WERI-Rb-1 (cell line): ENCODE results near the gene PCDHGA4.
"Not testable (repeated sequence)": the region's sequence is repeated elsewhere in the genome, so short reads cannot be mapped to it uniquely, and the experiment has no call there.

Source experiments
- DNase-seq: peaks from one replicate; pipeline ENCODE4 v3.0.0-alpha.2; 2020
- H3K27ac ChIP-seq: fragments of 250-450 bp; sonication (Bioruptor Pico); 2 replicates; pipeline ENCODE4 v1.5.1; 2020; ENCODE audit warnings: mild to moderate bottlenecking, moderate library complexity
- H3K27me3 ChIP-seq: fragments of 250-450 bp; sonication (Bioruptor Pico); 2 replicates; pipeline ENCODE4 v1.5.1; 2021; ENCODE audit warnings: mild to moderate bottlenecking, low read depth, moderate library complexity; ENCODE audit not compliant: insufficient read depth, severe bottlenecking
- H3K36me3 ChIP-seq: fragments of 250-450 bp; sonication (Bioruptor Pico); 2 replicates; pipeline ENCODE4 v1.5.1; 2020; ENCODE audit warnings: mild to moderate bottlenecking, moderate library complexity
- H3K4me3 ChIP-seq: 2 replicates; pipeline ENCODE4 v1.5.1; 2011; ENCODE audit warnings: low read depth, mild to moderate bottlenecking, control low read depth, low read length
- H3K9me3 ChIP-seq: fragments of 250-450 bp; sonication (Bioruptor Pico); 2 replicates; pipeline ENCODE4 v1.5.1; 2021; ENCODE audit warnings: mild to moderate bottlenecking, moderate library complexity; ENCODE audit not compliant: severe bottlenecking
- TF ChIP-seq, protein P1 (sequence below): IDR thresholded peaks from 2 replicates; pipeline ENCODE4 v1.5.1; 2011; ENCODE audit warnings: low read depth, mild to moderate bottlenecking, control low read depth, inconsistent platforms, low read length

PCDHGA4 gene

GRCh38 chr5:141389153-141390042 lies 34.6 kb downstream of the PCDHGA4 start:
- H3K4me3 ChIP-seq, result no peak overlapping the region
- no peak overlapping the region for H3K27ac ChIP-seq
- no peak for DNase-seq
- H3K9me3 ChIP-seq, result peaks cover 6% of the 10 kb centered on the region
- TF ChIP-seq, protein P1, sequence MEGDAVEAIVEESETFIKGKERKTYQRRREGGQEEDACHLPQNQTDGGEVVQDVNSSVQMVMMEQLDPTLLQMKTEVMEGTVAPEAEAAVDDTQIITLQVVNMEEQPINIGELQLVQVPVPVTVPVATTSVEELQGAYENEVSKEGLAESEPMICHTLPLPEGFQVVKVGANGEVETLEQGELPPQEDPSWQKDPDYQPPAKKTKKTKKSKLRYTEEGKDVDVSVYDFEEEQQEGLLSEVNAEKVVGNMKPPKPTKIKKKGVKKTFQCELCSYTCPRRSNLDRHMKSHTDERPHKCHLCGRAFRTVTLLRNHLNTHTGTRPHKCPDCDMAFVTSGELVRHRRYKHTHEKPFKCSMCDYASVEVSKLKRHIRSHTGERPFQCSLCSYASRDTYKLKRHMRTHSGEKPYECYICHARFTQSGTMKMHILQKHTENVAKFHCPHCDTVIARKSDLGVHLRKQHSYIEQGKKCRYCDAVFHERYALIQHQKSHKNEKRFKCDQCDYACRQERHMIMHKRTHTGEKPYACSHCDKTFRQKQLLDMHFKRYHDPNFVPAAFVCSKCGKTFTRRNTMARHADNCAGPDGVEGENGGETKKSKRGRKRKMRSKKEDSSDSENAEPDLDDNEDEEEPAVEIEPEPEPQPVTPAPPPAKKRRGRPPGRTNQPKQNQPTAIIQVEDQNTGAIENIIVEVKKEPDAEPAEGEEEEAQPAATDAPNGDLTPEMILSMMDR, result no peak
- H3K27me3 ChIP-seq, result no peaks in the 10 kb centered on the region
- H3K36me3 ChIP-seq, result no peaks in the 10 kb centered on the region

DNA sequence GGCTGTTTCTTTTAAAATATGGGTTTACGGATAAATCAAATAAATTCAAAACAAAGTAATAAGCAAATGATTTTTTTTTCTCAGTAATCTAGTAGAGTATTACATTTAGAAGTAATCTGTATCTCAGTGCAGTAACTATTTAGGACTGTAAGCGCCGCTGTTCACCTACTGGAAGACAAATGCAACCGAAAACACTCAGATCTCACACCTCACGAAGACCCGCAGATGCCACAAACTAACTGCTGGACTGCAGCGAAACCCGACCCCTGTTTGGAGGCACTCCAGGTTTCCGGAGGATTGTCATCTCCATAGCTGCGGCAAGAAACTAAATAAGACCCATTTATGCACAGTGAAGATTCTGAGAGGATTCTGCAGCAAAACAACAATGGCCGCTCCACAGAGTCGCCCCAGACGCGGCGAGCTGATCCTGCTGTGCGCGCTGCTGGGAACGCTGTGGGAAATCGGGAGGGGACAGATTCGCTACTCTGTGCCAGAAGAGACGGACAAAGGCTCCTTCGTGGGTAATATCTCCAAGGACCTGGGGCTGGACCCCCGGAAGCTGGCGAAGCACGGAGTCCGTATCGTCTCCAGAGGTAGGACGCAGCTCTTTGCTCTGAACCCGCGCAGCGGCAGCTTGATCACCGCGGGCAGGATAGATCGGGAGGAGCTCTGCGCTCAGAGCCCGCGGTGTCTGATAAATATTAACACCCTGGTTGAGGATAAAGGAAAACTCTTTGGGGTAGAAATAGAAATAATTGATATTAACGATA lies 37.8 kb downstream of the PCDHGA4 start, which contains the start of gene PCDHGA8:
PCDHGA8 (plus strand) TSS at position 205 of the 770 bp plus-strand sequence; CDS start at position 386, 181 bp downstream.
- Histone ChIP-seq H3K27me3 (no peaks in the 10 kb centered on the region), H3K27ac (no peak within 1 kb of the TSS), H3K9me3 (peaks cover 4% of the 10 kb centered on the region), H3K36me3 (no peaks in the 10 kb centered on the region), H3K4me3 (no peak within 1 kb of the TSS)
- TF ChIP-seq, protein P1, result no peak
- no peak for DNase-seq

- TF ChIP-seq, protein P1, result no peak
- DNase-seq, result no peak
- Histone ChIP-seq H3K27me3 (no peaks in the 10 kb centered on the region), H3K36me3 (no peaks in the 10 kb centered on the region), H3K4me3 (no peak overlapping the region), H3K27ac (no peak overlapping the region), H3K9me3 (peaks cover 4% of the 10 kb centered on the region)
Measured at GRCh38 chr5:141393267-141393666, 38.4 kb downstream of the PCDHGA4 start.

DNA sequence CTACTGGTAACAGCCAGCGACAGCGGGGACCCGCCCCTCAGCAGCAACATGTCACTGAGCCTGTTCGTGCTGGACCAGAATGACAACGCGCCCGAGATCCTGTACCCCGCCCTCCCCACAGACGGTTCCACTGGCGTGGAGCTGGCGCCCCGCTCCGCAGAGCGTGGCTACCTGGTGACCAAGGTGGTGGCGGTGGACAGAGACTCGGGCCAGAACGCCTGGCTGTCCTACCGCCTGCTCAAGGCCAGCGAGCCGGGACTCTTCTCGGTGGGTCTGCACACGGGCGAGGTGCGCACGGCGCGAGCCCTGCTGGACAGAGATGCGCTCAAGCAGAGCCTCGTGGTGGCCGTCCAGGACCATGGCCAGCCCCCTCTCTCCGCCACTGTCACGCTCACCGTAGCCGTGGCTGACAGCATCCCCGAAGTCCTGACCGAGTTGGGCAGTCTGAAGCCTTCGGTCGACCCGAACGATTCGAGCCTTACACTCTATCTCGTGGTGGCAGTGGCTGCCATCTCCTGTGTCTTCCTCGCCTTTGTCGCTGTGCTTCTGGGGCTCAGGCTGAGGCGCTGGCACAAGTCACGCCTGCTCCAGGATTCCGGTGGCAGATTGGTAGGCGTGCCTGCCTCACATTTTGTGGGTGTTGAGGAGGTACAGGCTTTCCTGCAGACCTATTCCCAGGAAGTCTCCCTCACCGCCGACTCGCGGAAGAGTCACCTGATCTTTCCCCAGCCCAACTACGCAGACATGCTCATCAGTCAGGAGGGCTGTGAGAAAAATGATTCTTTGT lies 39.8 kb downstream of the PCDHGA4 start:
- H3K27me3 ChIP-seq, H3K36me3 ChIP-seq, H3K4me3 ChIP-seq, H3K27ac ChIP-seq, DNase-seq, H3K9me3 ChIP-seq: not testable (repeated sequence)

DNA sequence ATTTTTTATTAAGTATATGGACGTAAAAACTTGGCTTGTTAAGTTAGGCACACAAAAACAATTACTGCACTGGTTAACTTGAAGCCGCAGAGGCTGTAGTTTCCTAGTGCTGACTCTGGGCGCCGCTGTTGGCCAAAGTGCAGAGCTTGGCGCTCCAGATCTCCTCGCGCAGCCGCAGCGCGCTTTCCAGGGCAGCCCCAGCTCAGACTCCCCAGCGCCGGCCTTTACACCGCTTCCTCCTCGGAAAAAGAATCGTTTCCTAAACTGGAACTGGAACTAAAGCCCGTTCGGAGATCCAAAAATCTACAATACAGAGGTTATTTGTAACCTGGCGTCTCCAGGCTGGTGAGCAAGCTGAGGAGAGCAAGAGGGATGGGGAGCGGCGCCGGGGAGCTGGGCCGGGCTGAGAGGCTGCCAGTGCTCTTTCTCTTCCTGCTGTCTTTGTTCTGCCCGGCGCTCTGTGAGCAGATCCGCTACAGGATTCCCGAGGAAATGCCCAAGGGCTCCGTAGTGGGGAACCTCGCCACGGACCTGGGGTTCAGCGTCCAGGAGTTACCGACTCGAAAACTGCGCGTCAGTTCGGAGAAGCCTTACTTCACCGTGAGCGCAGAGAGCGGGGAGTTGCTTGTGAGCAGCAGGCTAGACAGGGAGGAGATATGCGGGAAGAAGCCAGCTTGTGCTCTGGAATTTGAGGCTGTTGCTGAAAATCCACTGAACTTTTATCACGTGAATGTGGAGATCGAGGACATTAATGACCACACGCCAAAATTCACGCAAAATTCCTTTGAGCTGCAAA lies 43.1 kb downstream of the PCDHGA4 start, which contains the start of gene PCDHGB5:
PCDHGB5 (plus strand) TSS at position 192 of the 796 bp plus-strand sequence; CDS start at position 373, 181 bp downstream.
- H3K4me3 ChIP-seq, H3K27me3 ChIP-seq, H3K27ac ChIP-seq, DNase-seq, H3K36me3 ChIP-seq, H3K9me3 ChIP-seq: not testable (repeated sequence)

DNA sequence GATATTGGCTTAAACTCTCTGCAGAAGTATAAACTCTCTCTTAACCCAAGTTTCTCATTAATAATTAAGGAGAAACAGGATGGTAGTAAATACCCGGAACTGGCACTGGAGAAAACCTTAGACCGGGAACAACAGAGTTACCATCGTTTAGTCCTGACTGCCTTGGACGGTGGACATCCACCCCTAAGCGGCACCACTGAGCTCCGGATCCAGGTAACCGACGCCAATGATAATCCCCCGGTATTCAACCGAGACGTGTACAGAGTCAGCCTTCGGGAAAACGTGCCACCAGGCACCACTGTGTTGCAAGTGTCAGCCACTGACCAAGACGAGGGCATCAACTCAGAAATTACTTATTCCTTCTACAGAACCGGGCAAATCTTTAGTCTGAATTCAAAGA lies 43.8 kb downstream of the PCDHGA4 start:
- Histone ChIP-seq H3K4me3 (no peak overlapping the region), H3K9me3 (peaks cover 4% of the 10 kb centered on the region), H3K27me3 (no peaks in the 10 kb centered on the region), H3K27ac (no peak overlapping the region), H3K36me3 (no peaks in the 10 kb centered on the region)
- TF ChIP-seq, protein P1, result no peak
- DNase-seq, result no peak
